A549 treated with Hydrocortisone at 1 μM for 4 hours (cell line): ENCODE data around the gene ZNF595. TPM values are rescaled to one million over a fixed set of nuclear protein-coding genes. Genes with fewer than 3 reads are reported as not detected.

Experiments
- total RNA-seq: library from RNA; stranded (reverse); fragments of 200-300 nt; extraction: Qiagen RNA extraction; gene quantifications from 5 replicates; pipeline ENCODE4 v1.2.3, GENCODE V29; 2022

The ZNF595 gene
- 14.6 to 24.3 TPM (median 18.1 TPM) in 5 replicates for total RNA-seq

GRCh38 chr4:52804-53479 lies at the start of gene ZNF595:
Gene ZNF595, plus strand, starts transcription at chr4:53321. Its CDS starts 168 bp downstream, at chr4:53489.

GRCh38 chr4:124275-125081 lies 71.4 kb downstream of the ZNF595 start, which contains the start of gene ZNF718:
Gene ZNF718, plus strand, starts transcription at chr4:124501. Its CDS starts 170 bp downstream, at chr4:124671.

Other genes with a start within 250 kb of the ZNF595 start
- gene ZNF718, start 71.2 kb downstream of the ZNF595 start, total RNA-seq: 0.37 to 0.60 TPM (median 0.48 TPM) in 5 replicates